ENCODE measurements around the gene IP6K1. TPM values are rescaled to one million over a fixed set of nuclear protein-coding genes. Genes with fewer than 3 reads are reported as not detected.

Gene IP6K1
- total and polyA plus RNA-seq, 2 experiments from 2014 or later, result 10.7 to 35.5 TPM

DNA sequence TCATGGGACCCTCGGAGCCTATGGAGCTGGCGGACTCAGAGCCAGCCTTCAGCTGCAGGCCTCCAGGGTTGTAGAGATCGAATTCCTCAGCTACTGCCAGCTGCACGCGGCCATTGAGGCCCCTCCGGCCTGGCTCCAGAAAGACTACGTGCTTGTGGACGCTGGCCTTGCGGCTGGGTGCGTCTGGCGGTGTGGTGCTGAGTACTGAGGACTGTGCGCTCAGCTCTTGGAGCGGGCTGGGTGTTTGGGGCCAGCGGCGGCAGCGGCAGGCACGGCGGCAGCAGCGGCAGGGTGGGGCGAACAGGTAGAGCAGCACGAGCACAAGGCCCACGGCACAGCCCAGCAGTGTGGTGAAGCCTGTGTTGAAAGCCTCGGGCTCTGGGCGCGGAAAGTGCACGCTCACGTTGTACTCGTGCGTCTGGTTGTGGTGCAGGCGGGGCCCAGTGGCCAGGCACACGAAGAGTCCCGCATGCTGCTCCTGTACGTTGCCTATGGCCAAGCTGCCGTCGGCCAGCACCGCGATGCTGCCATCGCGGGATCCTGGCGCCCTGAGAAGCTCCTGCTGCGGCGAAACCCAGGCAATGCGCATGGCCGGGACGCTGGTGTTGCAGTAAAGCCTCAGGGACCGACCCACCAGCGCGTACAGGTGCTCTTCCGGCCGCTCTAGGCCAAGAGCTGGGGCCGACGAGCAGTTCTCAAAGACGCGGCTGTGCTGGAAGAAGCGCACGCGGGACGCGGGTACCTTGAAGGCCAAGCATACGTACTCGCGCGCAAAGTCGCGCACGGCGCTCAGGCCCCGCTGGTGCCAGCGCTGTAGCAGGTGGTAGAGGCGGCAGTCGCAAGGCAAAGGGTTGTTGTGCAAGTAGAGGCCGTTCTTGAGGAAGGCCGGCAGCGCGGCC is 68.1 kb downstream of the IP6K1 start:
- Histone ChIP-seq H4K20me1 (replicated peaks; ENCODE audit: insufficient read depth) (peaks cover 7% of the 10 kb centered on the region; the same call in 1 of the 2 replicates), H3K27ac (ENCODE audit: low read depth) (peak overlapping the region; percentile 27; the same call in 1 of the 2 replicates), H3K4me3 (peak overlapping the region; percentile 77), H3K4me2 (peak overlapping the region; percentile 95), H3K36me3 (ENCODE audit: insufficient read depth) (peaks cover 5% of the 10 kb centered on the region; the same call in 1 of the 2 replicates), H3K4me1 (ENCODE audit: insufficient read depth) (no peaks in the 10 kb centered on the region; the same call in 1 of the 2 replicates), H3K9me2 (ENCODE audit: insufficient read depth) (no peaks in the 10 kb centered on the region), H3F3A (replicated peaks; ENCODE audit: low read depth) (peaks cover 8% of the 10 kb centered on the region; the same call in 1 of the 2 replicates), H2AFZ (0 out of 2 replicates have a peak overlapping the region, but pooled peaks have one; percentile 56), H3K79me2 (replicated peaks; ENCODE audit: insufficient read depth) (no peaks in the 10 kb centered on the region; the same call in 1 of the 2 replicates), H3K27me3 (ENCODE audit: insufficient read depth) (no peaks in the 10 kb centered on the region)
- Mint-ChIP-seq H3K4me3 (peak overlapping the region; percentile 85), H3K27me3 (ENCODE audit: insufficient read depth, low read depth, poor library complexity) (peaks cover 39% of the 10 kb centered on the region), H3K27ac (peak overlapping the region; percentile 88), H3K9me3 (peaks cover 6% of the 10 kb centered on the region; the same call in 1 of the 3 replicates), H3K36me3 (ENCODE audit: low read depth) (peaks cover 25% of the 10 kb centered on the region), H3K4me1 (peaks cover 19% of the 10 kb centered on the region)
- ATAC-seq (peak; percentile 10), DNase-seq (ENCODE audit: low spot score) (peak; percentile 72)
- TF ChIP-seq JUNB (IDR thresholded peaks at IDR 0.05; ENCODE audit: unreplicated experiment), result no peak

DNA sequence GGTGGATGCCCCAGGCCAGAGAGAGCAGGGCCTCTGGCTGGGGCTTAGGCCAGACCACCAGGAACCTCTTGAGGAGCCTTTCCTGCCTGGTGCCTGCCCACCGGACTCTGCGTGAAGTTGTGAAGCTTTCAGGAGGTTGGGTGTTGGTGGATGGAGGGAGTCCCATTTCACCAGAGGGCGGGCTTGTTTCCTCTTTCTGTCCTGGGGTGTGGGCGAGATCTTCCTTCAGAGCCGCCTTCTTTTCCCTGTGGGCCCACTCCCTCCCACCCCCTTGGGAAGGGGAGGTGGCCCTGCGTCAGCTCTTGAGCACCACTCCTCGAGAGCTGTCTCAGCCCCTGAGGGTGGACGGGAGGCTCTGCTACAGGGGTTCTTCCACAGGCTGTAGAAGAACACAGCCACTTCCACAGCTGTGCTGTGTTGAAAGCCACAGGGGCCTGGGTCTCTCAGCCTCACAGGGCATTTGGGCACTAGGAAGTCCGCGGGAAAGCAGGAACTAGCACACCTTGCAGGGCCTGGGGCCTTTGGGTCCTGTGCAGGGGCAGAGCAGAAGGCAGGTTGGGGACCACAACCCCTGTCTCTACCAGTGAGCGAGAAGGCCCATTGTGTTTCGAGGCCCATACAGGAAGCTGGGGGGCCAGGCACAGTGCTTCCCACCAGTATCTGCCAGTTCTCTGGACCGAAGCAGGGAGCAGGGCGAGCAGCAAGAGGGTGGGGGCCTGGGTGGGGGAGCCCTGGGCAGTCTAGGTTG is 69.0 kb downstream of the IP6K1 start:
- ATAC-seq (no peak), DNase-seq (ENCODE audit: low spot score) (no peak)
- H3K4me3 Mint-ChIP-seq, result no peak overlapping the region
- Histone ChIP-seq H2AFZ (no peak overlapping the region), H3K4me1 (ENCODE audit: insufficient read depth) (no peaks in the 10 kb centered on the region; the same call in 1 of the 2 replicates), H3K36me3 (ENCODE audit: insufficient read depth) (peaks cover 5% of the 10 kb centered on the region; the same call in 1 of the 2 replicates), H4K20me1 (replicated peaks; ENCODE audit: insufficient read depth) (peaks cover 3% of the 10 kb centered on the region; the same call in 1 of the 2 replicates), H3K4me3 (no peak overlapping the region), H3K27ac (ENCODE audit: low read depth) (no peak overlapping the region), H3K9me2 (ENCODE audit: insufficient read depth) (no peaks in the 10 kb centered on the region), H3K27me3 (ENCODE audit: insufficient read depth) (no peaks in the 10 kb centered on the region), H3F3A (replicated peaks; ENCODE audit: low read depth) (peaks cover 8% of the 10 kb centered on the region; the same call in 1 of the 2 replicates), H3K79me2 (replicated peaks; ENCODE audit: insufficient read depth) (no peaks in the 10 kb centered on the region), H3K4me2 (peak overlapping the region; percentile 95)
- no peak overlapping the region for H3K27ac Mint-ChIP-seq
- peaks cover 6% of the 10 kb centered on the region; the same call in 1 of the 3 replicates for H3K9me3 Mint-ChIP-seq
- peaks cover 40% of the 10 kb centered on the region for H3K27me3 Mint-ChIP-seq (ENCODE audit: insufficient read depth, low read depth, poor library complexity)
- H3K4me1 Mint-ChIP-seq, result peaks cover 15% of the 10 kb centered on the region
- H3K36me3 Mint-ChIP-seq (ENCODE audit: low read depth), result peaks cover 20% of the 10 kb centered on the region
- TF ChIP-seq CREB1 (CRISPR knock-in tag; IDR thresholded peaks at IDR 0.05; ENCODE audit: low read depth), result no peak
- no peak for TF ChIP-seq EZH2phosphoT487 (IDR thresholded peaks at IDR 0.05; ENCODE audit: unreplicated experiment)
- no peak for TF ChIP-seq POLR2AphosphoS5 (IDR thresholded peaks at IDR 0.05; ENCODE audit: low read depth)
- no peak for TF ChIP-seq EZH2 (IDR thresholded peaks at IDR 0.05; ENCODE audit: low read depth, unreplicated experiment)
- TF ChIP-seq, protein P1, sequence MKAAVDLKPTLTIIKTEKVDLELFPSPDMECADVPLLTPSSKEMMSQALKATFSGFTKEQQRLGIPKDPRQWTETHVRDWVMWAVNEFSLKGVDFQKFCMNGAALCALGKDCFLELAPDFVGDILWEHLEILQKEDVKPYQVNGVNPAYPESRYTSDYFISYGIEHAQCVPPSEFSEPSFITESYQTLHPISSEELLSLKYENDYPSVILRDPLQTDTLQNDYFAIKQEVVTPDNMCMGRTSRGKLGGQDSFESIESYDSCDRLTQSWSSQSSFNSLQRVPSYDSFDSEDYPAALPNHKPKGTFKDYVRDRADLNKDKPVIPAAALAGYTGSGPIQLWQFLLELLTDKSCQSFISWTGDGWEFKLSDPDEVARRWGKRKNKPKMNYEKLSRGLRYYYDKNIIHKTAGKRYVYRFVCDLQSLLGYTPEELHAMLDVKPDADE (IDR thresholded peaks at IDR 0.05), result no peak
- no peak for TF ChIP-seq NANOG (IDR thresholded peaks at IDR 0.05; ENCODE audit: borderline replicate concordance)
- TF ChIP-seq, protein P2, sequence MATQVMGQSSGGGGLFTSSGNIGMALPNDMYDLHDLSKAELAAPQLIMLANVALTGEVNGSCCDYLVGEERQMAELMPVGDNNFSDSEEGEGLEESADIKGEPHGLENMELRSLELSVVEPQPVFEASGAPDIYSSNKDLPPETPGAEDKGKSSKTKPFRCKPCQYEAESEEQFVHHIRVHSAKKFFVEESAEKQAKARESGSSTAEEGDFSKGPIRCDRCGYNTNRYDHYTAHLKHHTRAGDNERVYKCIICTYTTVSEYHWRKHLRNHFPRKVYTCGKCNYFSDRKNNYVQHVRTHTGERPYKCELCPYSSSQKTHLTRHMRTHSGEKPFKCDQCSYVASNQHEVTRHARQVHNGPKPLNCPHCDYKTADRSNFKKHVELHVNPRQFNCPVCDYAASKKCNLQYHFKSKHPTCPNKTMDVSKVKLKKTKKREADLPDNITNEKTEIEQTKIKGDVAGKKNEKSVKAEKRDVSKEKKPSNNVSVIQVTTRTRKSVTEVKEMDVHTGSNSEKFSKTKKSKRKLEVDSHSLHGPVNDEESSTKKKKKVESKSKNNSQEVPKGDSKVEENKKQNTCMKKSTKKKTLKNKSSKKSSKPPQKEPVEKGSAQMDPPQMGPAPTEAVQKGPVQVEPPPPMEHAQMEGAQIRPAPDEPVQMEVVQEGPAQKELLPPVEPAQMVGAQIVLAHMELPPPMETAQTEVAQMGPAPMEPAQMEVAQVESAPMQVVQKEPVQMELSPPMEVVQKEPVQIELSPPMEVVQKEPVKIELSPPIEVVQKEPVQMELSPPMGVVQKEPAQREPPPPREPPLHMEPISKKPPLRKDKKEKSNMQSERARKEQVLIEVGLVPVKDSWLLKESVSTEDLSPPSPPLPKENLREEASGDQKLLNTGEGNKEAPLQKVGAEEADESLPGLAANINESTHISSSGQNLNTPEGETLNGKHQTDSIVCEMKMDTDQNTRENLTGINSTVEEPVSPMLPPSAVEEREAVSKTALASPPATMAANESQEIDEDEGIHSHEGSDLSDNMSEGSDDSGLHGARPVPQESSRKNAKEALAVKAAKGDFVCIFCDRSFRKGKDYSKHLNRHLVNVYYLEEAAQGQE (IDR thresholded peaks at IDR 0.05; ENCODE audit: unreplicated experiment), result no peak
- no peak for TF ChIP-seq ZNF331 (CRISPR knock-in tag; IDR thresholded peaks at IDR 0.05; ENCODE audit: low read depth)
- no peak for TF ChIP-seq JUNB (IDR thresholded peaks at IDR 0.05; ENCODE audit: unreplicated experiment)
- TF ChIP-seq, protein P3, sequence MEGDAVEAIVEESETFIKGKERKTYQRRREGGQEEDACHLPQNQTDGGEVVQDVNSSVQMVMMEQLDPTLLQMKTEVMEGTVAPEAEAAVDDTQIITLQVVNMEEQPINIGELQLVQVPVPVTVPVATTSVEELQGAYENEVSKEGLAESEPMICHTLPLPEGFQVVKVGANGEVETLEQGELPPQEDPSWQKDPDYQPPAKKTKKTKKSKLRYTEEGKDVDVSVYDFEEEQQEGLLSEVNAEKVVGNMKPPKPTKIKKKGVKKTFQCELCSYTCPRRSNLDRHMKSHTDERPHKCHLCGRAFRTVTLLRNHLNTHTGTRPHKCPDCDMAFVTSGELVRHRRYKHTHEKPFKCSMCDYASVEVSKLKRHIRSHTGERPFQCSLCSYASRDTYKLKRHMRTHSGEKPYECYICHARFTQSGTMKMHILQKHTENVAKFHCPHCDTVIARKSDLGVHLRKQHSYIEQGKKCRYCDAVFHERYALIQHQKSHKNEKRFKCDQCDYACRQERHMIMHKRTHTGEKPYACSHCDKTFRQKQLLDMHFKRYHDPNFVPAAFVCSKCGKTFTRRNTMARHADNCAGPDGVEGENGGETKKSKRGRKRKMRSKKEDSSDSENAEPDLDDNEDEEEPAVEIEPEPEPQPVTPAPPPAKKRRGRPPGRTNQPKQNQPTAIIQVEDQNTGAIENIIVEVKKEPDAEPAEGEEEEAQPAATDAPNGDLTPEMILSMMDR (conservative IDR thresholded peaks at IDR 0.05; ENCODE audit: low read depth in 2 of 2), result no peak

All from GM23338 (cell line).